ENCODE measurements around the gene WNK2. TPM values are rescaled to one million over a fixed set of nuclear protein-coding genes. Genes with fewer than 3 reads are reported as not detected.

The WNK2 gene
- total RNA-seq, 1 donor from 2014 or later, result 0.92 TPM

DNA sequence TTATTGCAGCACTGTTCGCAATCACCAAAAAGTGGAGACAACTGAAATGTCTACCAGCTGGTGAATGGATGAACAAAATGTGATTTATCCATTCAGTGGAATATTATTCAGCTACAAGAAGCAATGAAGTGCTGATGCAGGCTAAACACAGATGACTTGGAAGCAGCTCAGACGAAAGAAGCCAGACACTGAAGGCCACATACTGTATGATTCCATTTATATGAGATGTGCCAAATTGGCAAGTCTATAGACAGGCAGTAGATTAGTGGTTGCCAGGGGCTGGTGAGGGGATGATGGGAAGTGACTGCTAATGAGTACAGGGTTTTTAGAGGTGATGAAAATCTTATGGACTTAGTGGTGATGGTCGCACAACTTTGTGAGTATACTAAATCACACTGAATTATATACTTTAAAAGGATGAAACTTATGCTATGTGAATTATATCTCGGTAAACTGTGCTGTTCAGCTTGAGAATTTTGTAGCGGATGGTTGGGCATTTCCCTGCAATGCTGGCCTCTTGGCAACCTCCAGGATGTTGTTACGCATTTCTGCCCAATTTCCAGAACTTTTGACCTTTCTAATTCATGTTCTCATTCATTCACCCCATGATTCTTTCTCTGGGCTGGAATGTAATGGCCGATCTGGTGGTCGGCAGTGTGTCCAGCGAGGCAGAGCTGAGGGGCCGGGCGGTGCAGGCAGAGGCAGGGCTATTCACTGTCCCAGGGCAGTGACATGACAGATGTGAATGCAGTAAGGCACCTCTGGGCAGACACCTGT lies 22.0 kb upstream of the WNK2 start:
- ATAC-seq, result no peak

DNA sequence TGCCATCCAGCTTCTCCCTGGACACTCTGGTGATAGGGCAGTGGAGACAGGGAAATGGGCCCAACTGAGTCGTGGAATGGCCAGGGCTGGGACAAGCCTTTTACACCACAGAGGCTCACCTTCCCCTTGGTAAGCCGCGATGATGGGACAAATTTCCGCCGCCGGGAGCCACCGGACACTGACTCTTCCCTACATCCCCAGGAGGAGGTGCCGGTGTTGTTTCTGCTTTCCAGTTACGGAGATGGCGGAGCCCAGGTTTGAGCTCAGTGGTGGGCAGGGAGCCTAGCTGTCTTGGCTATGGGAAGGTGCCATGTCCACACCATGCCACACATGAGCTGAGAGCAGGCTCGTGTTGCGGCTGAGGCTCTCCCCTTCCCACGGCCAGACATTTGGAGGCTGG lies 19.9 kb upstream of the WNK2 start:
- ATAC-seq, result no peak

DNA sequence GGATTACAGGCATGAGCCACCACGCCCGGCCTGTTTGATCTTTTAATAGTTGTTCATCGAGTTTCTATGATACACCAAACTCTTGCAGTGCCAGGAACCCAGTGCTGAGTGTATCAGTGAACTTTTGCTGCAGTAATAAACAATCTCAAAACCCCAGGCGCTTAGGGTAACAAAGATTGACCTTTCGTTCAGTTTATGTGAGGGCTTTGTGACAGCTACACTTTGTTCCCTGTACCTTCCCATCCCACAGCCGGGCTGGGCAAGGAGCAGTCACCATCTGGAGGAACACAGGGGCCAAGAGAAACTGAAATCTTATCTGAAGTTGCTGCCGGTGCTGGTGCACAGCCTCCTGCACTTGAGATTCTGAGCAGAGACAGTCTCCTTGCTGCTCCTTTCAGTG lies 17.2 kb upstream of the WNK2 start:
- ATAC-seq, result no peak

DNA sequence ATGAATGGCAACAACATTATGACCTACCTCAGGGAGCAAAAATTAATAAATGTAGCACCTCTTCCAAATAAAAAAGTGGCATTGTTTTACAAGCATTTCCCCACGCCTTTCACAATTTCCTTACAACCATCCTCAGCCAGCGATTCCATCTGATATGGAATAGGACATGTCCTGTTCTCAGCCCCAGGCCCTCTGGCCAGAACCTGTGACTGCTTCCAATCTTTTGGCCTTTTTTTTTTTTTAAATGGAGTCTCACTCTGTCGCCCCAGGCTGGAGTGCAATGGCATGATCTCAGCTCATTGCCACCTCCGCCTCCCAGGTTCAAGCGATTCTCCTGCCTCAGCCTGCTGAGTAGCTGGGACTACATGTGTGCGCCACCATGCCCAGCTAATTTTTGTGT lies 16.8 kb upstream of the WNK2 start:
- ATAC-seq, result no peak

DNA sequence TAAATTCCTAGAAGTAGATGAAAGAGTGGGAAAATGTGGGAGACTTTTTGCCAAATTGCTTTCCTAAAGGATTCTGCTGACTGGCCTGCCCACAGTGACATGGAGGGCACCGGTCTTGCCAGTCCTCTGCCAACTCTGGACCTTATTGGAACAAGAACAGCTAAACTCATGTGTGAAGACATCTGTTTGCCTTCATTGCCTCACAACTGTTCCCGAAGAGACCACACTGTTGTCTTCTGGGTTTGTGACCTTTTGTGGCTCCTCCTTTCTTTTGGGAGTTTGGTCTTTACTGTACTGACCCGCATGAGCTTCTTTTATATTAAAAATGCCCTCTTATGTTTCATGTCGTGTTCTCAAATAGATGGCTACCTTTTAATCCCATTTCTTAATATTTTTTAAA lies 16.1 kb upstream of the WNK2 start:
- ATAC-seq, result no peak

DNA sequence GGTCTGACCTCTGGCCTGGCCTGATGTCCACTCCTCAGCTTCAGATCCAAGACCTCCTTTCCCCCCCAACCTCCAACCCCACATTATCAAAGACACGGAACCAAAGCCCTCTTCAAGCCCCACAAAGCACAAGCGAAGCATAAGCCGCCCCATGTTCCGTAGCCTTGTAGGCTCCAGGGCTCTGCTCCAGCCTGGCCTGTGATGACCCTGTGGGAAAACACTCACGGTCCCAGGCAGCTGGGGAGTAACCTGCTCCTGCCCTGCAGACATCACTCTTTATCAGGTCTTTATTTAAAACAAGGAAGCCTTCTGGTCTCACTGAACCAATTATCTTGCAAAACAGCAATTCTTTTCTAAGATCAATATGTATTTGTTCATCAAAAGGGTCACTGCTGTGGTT lies 15.4 kb upstream of the WNK2 start:
- no peak for ATAC-seq

DNA sequence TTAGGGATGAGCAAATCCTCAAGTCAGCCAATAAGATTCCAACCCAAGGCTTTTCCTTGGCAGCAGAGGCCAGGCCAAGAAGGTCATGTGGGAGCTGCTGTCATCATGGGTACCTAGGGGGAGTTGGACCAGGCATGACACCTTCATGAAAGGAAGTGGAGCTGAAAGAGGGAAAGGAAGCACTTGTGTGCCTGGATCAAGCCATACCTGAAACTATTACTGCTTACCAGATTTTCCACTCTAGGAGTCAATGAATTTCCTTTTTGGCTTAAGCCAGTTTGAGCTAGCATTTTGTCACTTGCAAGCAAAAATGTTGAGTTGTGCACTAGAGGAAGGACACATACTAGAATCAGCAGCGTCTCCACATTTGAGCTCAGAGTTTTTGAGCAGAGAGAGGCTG lies 14.5 kb upstream of the WNK2 start:
- ATAC-seq, result no peak

DNA sequence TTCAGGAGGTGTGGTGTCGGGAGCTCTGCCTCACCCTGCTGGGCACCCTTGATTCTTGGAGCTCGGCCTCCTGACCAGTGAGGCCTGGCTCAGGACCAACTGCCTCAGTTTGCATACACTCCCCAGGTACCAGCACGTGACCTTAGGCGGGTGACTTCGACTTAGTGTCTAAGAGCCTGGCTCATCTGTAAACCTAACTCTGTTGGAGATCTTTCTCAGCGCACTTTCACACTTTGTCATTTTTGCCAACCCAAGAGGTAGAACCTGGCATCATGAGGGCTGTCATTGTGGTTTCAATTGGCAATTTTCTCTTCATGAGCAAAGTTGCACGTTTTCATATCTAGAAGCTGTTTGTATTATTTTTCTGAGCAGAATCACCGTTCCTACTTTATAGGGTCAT lies 13.4 kb upstream of the WNK2 start:
- no peak for ATAC-seq

DNA sequence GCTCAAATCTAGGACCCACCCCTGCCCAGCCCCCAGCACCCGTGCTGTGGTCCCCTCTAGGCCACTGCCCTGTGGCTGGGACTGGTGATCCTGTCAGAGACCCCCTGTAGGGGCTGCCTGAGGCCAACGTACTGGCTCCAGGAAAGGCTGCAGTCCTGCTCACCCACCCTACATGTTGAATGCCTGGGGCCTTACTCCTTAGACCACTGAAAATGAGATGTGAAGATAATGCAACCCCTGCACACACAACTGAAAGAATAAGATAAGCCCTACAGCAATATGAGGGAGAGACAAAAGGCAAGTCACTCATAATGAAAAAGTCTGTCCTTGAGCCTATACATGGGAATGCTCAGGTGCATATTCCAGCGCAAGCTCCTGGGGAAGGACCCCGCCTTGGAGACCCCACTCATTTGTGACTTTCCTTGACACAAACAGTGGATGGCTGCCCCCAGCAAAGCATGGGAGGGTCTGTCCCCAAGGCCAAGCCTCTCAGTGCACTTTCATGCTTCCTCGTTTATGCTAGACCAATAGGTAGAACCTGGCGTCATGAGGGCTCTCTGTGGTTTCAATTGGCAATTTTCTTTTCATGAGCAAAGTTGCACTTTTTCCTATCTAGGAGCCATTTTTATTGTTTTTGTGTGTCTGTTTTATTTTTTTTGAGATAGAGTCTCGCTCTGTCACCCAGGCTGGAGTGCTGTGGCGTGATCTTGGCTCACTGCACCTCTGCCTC lies 12.5 kb upstream of the WNK2 start:
- no peak for ATAC-seq

DNA sequence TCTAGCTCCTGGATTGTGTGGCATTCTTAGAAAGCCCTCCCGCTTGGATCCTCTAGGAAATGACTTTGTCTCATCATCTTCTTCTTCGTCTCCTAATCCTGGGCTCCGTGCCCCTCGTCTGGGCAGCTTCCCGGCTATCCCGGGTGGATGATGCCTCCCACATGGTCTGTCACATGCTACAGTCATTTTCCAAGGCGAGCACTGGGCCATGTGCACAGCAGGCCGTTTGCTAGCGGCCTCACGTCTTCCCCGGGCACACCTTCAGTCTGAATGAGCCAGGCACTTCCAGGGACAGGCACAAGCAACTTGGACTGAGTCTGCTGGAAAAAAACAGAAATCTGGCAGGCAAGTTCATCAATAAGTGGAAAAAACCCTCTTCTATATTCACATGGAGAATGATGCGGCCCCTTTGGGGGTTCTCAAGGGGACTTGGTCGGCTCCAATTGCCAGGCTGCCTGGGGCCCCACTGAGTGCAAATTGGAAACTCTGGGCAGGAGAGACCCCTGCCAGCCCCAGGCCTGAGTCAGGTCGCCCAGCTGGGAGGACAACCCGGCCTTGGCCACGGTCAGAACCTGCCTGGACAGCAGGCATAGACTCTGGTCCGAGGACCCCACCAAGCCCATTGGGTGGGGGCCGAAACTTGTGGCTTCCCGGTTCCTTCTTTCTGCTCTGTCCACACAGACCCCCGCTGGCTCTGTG lies 11.1 kb upstream of the WNK2 start:
- ATAC-seq, result no peak

DNA sequence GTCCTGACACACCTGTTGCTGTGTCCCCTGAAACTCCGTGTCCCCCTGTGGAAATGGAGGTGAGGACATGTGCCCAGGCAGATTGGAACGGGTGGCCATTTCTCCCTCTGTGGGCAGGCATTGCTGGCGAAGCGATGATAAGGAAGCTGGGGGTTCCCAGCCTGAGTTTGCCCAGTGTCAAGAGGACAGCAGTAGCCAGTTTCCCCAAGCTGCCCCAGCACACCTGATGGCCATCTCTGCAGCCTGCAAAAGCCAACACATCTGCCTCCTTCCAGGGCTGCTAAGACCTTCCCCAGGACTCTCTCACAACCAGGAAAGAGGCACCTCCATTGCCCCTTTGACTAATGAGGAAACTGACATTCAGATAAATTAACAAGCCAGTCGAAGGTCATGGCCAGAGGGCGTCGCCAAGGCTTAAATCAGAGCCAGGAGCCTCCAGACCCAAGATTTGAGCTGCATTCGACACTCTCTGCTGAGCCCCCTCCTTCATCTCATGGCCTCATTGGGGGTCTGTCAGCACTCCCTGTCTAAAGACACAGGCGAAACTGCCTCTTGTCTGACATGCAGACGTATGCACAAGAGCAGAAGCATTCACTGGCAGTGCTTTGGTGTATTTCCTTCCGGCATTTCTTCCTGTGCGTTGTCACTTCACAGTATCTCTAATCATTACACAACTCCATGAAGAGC lies 10.4 kb upstream of the WNK2 start:
- no peak for ATAC-seq

DNA sequence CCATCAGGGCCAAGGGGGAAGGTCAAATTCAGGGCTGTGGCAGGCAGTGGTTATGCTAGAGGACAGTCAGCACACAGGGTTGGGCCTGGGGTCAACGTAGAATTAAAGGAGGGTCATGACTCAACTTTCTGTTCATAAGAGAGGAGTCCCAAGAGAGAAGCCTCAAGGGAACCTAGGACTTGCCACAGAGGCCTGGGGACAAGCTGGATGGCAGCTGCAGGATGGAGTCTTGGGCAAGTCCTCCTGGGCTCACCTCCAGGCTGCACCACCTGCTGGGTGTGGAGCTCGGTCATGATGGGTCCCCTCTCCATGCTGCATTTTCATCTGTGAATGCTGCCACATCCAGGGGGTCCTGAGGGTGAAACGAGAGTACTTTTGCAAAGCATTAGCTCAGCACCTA lies 9.0 kb upstream of the WNK2 start:
- ATAC-seq, result no peak

DNA sequence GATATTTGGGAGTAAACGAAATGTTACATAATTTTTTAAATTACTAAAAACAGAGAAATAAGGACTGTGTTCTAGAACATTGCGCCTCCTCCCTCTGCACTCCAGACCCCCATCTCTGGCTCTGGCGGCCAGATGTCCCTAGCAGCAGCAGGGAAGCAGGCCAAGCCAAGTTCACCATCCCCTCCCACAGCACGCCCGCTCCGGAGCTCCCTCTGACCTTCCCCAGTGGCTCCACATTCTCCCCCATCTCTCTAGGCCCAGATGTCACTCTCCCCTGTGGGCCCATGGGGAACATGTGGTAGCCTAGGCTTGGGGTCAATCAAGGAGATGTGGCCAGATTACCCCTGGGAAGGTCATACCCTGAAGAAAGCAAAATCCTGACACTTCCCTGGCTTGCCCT lies 6.3 kb upstream of the WNK2 start:
- no peak for ATAC-seq

DNA sequence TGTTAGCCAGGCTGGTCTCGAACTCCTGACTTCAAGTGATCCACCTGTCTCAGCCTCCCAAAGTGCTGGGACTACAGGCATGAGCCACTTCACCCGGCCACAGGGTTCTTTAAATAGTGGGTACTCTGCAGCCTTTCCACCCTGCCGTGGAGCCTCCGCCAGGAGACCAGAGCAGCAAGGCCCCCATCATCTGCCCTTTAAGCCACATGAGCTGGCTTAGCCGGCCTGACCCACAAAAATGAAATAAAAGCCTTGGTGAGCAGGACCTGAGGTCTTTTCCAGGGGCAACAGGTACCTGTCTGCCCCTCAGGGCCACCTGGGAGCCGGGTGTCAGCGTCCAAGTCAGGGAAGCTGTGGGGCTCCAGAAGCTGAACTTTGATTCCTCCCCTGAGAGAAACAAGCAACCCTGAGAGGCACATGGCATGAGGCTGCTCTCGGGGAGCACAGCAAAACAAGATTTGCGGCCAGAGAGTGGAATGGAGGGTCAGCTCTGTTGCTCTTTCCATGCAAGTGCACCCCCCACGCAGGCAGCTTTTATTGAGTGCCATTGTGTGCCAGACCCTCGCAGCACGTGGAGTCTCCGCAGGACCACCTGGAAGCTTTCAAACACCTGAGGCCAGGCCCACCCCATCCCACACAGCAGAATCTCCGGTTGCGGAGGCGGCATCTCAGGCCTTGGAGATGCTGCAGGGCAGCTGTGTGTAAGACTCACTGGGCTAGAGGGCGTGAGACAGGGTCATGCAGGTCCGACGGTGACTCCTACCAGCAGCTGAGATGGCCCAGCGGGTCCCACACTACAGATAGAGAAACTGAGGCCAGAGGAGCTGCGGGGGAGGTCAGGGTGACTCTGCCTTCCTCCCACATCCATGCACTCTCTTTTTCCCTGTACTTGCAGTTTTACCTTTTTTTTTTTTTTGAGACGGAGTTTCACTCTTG lies 4.8 kb upstream of the WNK2 start:
- ATAC-seq, result no peak

DNA sequence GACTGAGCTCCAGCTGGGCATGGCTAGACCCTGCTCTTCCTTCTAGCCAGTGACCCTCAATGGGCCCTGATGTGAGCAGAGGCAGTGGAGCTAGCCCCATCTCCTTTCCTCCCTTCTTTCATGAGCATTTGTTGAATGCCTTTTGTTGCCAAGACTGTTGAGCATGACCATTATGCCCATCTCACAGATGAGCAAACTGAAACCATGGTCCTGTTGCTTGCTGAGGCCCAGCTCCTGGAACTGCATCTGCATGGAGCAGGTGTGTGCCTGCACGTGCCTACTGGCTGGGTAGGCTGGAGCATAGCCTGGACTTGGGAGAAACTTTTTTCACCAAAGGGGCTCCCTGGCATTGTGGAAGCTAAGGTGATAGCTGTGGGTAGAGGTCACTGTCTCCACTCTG lies 3.0 kb upstream of the WNK2 start:
- ATAC-seq, result no peak

DNA sequence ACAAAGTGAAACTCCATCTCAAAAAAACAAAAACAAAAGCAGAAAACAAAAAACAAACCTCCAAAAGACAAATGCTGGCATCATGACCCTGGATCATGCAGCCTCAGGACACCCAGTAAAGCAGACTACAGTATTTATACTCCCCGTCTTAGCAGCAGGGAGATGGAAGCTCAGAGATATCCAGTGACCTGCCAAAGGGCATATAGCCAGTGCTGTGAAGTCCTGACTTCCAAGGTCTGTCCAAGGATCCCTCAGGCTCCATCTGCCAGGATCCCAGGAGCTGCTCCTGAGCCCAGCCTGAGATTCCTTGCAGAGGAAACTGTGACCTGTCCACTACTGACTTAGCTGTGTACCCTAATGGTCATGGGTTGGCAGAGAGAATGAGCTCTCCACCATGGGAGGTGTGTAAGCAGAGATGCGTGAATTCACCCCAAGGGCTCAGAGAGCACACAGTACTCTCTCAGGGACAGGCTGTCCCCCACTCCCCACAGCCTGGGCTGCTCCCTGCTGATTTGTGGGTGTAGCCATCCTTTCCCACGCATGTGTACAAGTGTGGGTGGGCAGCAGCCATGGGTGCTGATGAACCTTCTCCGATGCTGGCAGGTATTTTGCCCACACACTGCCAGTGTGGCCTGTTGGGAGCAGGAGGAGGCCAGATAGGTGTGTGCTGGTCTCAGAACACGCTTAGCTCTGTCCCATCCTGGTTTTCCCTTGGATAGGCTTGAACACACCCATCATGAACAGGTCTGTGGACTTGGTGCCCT lies 2.1 kb upstream of the WNK2 start:
- ATAC-seq, result no peak

DNA sequence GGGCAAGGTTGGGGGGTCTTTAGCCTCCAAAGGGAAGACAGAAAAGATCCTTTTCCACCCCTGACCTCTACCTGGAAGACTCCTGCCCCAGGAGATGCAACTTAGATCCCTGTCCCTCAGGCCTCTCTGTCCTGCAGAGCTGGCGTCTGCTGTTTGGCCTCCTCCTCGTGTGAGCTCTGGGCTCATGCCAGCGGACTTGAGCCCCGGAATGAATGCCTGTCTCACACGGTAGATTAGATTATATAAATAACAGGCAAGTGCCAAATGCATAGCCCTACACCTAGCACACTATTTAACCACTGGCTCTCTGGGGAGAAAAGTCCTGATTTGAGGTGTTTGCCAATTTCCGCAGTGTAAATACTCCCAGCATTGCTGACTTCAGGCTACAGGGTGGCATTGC lies 1.4 kb upstream of the WNK2 start:
- no peak for ATAC-seq

DNA sequence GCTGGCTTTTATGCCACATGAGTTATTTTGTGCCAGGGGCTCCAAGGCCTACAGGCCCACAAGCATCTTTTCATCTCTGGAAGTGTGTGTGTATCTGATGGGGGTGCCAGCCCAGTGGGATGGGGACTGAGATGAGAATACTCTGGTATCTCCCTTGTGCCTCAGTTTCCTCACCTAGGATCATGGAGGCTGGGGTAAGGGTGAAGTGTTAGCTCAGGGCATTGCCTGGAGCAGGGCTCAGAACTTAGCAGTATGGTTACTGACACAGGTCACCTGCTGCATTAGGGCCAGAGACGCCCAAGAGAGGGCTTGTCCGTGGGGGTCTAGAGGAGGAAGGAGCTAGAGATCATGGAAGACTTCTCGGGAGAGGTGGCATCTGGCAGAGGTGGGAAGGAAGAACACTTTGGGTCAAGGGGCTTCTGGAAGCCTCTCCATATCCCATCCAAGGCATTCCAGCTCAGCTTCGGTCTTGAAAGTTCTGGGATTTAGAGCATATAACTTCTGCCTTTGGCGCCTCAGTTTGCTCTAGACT lies 742 bp upstream of the WNK2 start:
- ATAC-seq, result no peak

DNA sequence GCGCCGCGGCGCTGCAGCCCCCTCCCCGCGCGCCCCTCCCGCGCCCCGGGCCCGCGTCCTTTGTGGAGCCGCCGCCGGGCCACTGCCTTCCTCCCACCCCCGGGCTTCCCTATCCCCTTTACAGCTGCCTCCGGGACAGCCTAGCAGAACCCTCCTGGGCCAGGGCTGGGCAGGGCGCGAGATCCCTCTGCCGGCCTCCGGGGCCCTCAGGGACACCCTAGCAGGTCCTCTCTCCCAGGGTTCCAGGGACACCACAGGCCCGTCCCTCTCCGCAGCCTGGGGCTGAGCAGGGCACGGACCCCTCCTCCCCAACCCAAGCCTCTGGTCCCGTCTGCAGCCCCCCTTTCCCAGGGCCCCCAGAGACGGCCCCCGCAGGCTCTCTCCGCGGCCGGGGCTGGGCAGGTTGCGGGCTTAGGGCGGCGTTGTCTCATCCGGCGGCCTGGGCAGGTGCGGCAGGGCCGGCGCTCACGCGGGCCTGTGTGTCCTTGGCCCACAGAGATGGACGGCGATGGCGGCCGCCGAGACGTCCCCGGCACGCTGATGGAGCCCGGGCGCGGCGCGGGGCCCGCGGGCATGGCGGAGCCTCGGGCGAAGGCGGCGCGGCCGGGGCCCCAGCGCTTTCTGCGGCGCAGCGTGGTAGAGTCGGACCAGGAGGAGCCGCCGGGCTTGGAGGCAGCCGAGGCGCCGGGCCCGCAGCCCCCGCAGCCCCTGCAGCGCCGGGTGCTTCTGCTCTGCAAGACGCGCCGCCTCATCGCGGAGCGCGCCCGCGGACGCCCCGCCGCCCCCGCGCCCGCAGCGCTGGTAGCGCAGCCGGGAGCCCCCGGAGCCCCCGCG lies 710 bp downstream of the WNK2 start:
- ATAC-seq, result no peak

Measured in esophagus mucosa (tissue), 1 donor.